A549 (cell line): ENCODE measurements around the gene ICE2. TPM values are rescaled to one million over a fixed set of nuclear protein-coding genes. Genes with fewer than 3 reads are reported as not detected.

Source experiments
- ATAC-seq, 2 experiments: fragments of 200-7000 bp in 1 of 2; fragments of >200 bp in 1 of 2; cut with Nextera tagmentation in 1 of 2; cut with Tn5 transposase in 1 of 2; 3 replicates each; pipeline versions ENCODE4 v1.8.0 to v1.9.1; 2018 to 2020; ENCODE audit warnings: mild to moderate bottlenecking in 1 of 2, moderate library complexity in 1 of 2
- CTCF ChIA-PET: fragments of 300-600 bp; sonication (Branson Sonifier 250); formaldehyde crosslinking; extraction: SDS; loops from one replicate; lab custom pipeline; 2021; ENCODE audit warnings: antibody characterized with exemption, inconsistent platforms; lab: Yijun Ruan, JAX
- POLR2A ChIA-PET: fragments of 350-600 bp; formaldehyde crosslinking; extraction: SDS; loops from one replicate; lab custom pipeline; 2021; ENCODE audit warnings: antibody characterized with exemption, inconsistent platforms; lab: Yijun Ruan, JAX
- DNase-seq, 2 experiments: peaks; one replicate each; pipeline versions ENCODE4 v3.0.0 to v3.0.0-alpha.2; 2011 to 2016; ENCODE audit warnings: low read depth in 1 of 2, low spot score in 1 of 2
- FAIRE-seq: peaks from 2 replicates; lab custom pipeline; 2011; peaks lifted over from hg19 to GRCh38; lab: Jason Lieb, UNC
- H3K27ac ChIP-seq, 2 experiments: fragments of >200 bp; sonication (Bioruptor Twin); formaldehyde crosslinking; 3 replicates each; pipeline ENCODE4 v1.5.1; 2016 to 2017
- H3K4me1 ChIP-seq: fragments of >200 bp; sonication (Bioruptor Twin); formaldehyde crosslinking; 3 replicates; pipeline ENCODE4 v1.6.1; 2016
- H3K4me2 ChIP-seq: fragments of >200 bp; sonication (Bioruptor Twin); formaldehyde crosslinking; 3 replicates; pipeline ENCODE4 v1.6.1; 2016
- H3K4me3 ChIP-seq: fragments of >200 bp; sonication (Bioruptor Twin); formaldehyde crosslinking; 3 replicates; pipeline ENCODE4 v1.5.1; 2016
- H3K9me3 ChIP-seq: fragments of >200 bp; sonication (Bioruptor Twin); formaldehyde crosslinking; 3 replicates; pipeline ENCODE4 v1.6.1; 2016
- CBX2 ChIP-seq: fragments of 200-600 bp; sonication (generic); IDR thresholded peaks from 2 replicates; pipeline ENCODE4 v1.6.1; 2016; ENCODE audit warnings: low read depth, mild to moderate bottlenecking, borderline replicate concordance
- CBX8 ChIP-seq: fragments of 200-600 bp; sonication (generic); IDR thresholded peaks from 2 replicates; pipeline ENCODE4 v1.6.1; 2016
- CEBPB ChIP-seq, 2 experiments: fragments of >200 bp in 1 of 2; sonication (Bioruptor Twin) in 1 of 2; formaldehyde crosslinking in 1 of 2; IDR thresholded peaks; 2 replicates each; pipeline ENCODE4 v1.6.1; 2012 to 2016
- CHD4 ChIP-seq: fragments of 200-600 bp; sonication (generic); IDR thresholded peaks from 2 replicates; pipeline ENCODE4 v1.6.1; 2016; ENCODE audit warnings: antibody characterized with exemption, mild to moderate bottlenecking, borderline replicate concordance
- ELK1 ChIP-seq: fragments of 150-350 bp; IDR thresholded peaks from 2 replicates; pipeline ENCODE4 v1.6.1; 2014; ENCODE audit warnings: low read depth, mild to moderate bottlenecking, low read length
- EP300 ChIP-seq, 2 experiments: fragments of >200 bp; sonication (Bioruptor Twin); formaldehyde crosslinking; IDR thresholded peaks; 2 replicates in 1 of 2; 3 replicates in 1 of 2; pipeline ENCODE4 v1.6.1; 2016 to 2017
- ESRRA ChIP-seq: fragments of 150-350 bp; IDR thresholded peaks from 2 replicates; pipeline ENCODE4 v1.6.1; 2014; ENCODE audit warnings: mild to moderate bottlenecking, low read length, borderline replicate concordance
- FOSB ChIP-seq: fragments of 250-450 bp; sonication (Bioruptor Pico); IDR thresholded peaks from 2 replicates; pipeline ENCODE4 v1.5.0; 2020; ENCODE audit warnings: mild to moderate bottlenecking, moderate library complexity
- FOSL2 ChIP-seq, 2 experiments: fragments of 450-650 bp in 1 of 2; fragments of >200 bp in 1 of 2; sonication (Bioruptor Twin) in 1 of 2; formaldehyde crosslinking; IDR thresholded peaks; 2 replicates each; pipeline versions ENCODE4 v1.5.0 to v1.6.1; 2016 to 2020; ENCODE audit warnings: mild to moderate bottlenecking in 1 of 2, moderate library complexity in 1 of 2
- FOXS1 ChIP-seq: fragments of 250-450 bp; sonication (Bioruptor Pico); IDR thresholded peaks from 2 replicates; pipeline ENCODE4 v1.5.0; 2020; ENCODE audit warnings: mild to moderate bottlenecking, moderate library complexity
- GATA3 ChIP-seq: IDR thresholded peaks from 2 replicates; pipeline ENCODE4 v1.6.1; 2012; ENCODE audit warnings: borderline replicate concordance
- HEYL ChIP-seq: fragments of 250-450 bp; sonication (Bioruptor Pico); IDR thresholded peaks from 2 replicates; pipeline ENCODE4 v1.8.0; 2021; ENCODE audit warnings: mild to moderate bottlenecking, moderate library complexity
- HOXA7 ChIP-seq: fragments of 250-450 bp; sonication (Bioruptor Pico); IDR thresholded peaks from 2 replicates; pipeline ENCODE4 v1.5.0; 2020; ENCODE audit warnings: mild to moderate bottlenecking, moderate library complexity
- HOXB13 ChIP-seq: fragments of 250-450 bp; sonication (Bioruptor Pico); IDR thresholded peaks from 2 replicates; pipeline ENCODE4 v1.5.0; 2020; ENCODE audit warnings: low read depth, mild to moderate bottlenecking, moderate library complexity
- JUN ChIP-seq, 2 experiments: fragments of >200 bp; sonication (Bioruptor Twin); formaldehyde crosslinking; IDR thresholded peaks; 2 replicates in 1 of 2; 3 replicates in 1 of 2; pipeline ENCODE4 v1.6.1; 2016 to 2017
- JUNB ChIP-seq: fragments of >200 bp; sonication (Bioruptor Twin); formaldehyde crosslinking; IDR thresholded peaks from 2 replicates; pipeline ENCODE4 v1.6.1; 2016
- KDM1A ChIP-seq: fragments of 200-600 bp; sonication (generic); IDR thresholded peaks from 2 replicates; pipeline ENCODE4 v1.6.1; 2016; ENCODE audit warnings: low read depth, mild to moderate bottlenecking
- MAFK ChIP-seq: fragments of 450-650 bp; IDR thresholded peaks from 2 replicates; pipeline ENCODE4 v1.6.1; 2014; ENCODE audit not compliant: partially characterized antibody
- NPAS2 ChIP-seq: fragments of 250-450 bp; sonication (Bioruptor Pico); IDR thresholded peaks from 2 replicates; pipeline ENCODE4 v1.8.0; 2022; ENCODE audit warnings: mild to moderate bottlenecking, moderate library complexity, borderline replicate concordance
- NR3C1 ChIP-seq: fragments of >200 bp; sonication (Bioruptor Twin); formaldehyde crosslinking; IDR thresholded peaks from 3 replicates; pipeline ENCODE4 v1.6.1; 2017
- PHF8 ChIP-seq: fragments of 200-600 bp; sonication (generic); IDR thresholded peaks from 2 replicates; pipeline ENCODE4 v1.6.1; 2016; ENCODE audit warnings: low read depth, mild to moderate bottlenecking, antibody characterized with exemption, moderate library complexity, borderline replicate concordance
- POLR2AphosphoS2 ChIP-seq: conservative IDR thresholded peaks from 2 replicates; pipeline ENCODE4 v1.6.1; 2012; ENCODE audit warnings: low read length, improper control_type of control experiment, inconsistent platforms
- RARB ChIP-seq: fragments of 250-450 bp; sonication (Bioruptor Pico); IDR thresholded peaks from 2 replicates; pipeline ENCODE4 v1.8.0; 2021; ENCODE audit warnings: mild to moderate bottlenecking, moderate library complexity
- RCOR1 ChIP-seq: fragments of 150-350 bp; IDR thresholded peaks from 2 replicates; pipeline ENCODE4 v1.6.1; 2014; ENCODE audit warnings: antibody characterized with exemption, low read length, low read depth
- RFX5 ChIP-seq: fragments of 450-650 bp; IDR thresholded peaks from 2 replicates; pipeline ENCODE4 v1.7.1; 2014; ENCODE audit warnings: antibody characterized with exemption, mild to moderate bottlenecking, moderate library complexity
- RNF2 ChIP-seq: fragments of 200-600 bp; sonication (generic); IDR thresholded peaks from 2 replicates; pipeline ENCODE4 v1.6.1; 2016; ENCODE audit warnings: low read depth, mild to moderate bottlenecking, antibody characterized with exemption, moderate library complexity, borderline replicate concordance
- SMC3 ChIP-seq: fragments of >200 bp; sonication (Bioruptor Twin); formaldehyde crosslinking; IDR thresholded peaks from 3 replicates; pipeline ENCODE4 v1.6.1; 2018; ENCODE audit warnings: inconsistent platforms
- TFCP2L1 ChIP-seq: fragments of 250-450 bp; sonication (Bioruptor Pico); IDR thresholded peaks from 2 replicates; pipeline ENCODE4 v1.5.0; 2021; ENCODE audit warnings: mild to moderate bottlenecking
- ZFP36 ChIP-seq: fragments of 450-650 bp; IDR thresholded peaks from 2 replicates; pipeline ENCODE4 v1.6.1; 2014; ENCODE audit warnings: borderline replicate concordance; ENCODE audit not compliant: partially characterized antibody
- ZNF302 ChIP-seq: fragments of 250-450 bp; sonication (Bioruptor Pico); IDR thresholded peaks from 2 replicates; pipeline ENCODE4 v1.9.0; 2021; ENCODE audit warnings: inconsistent platforms, mild to moderate bottlenecking, moderate library complexity
- WGBS: methylation state at CpG from one replicate; pipeline ENCODE4 v1.1.6; 2017; ENCODE audit errors: missing lambda C conversion rate; 5-methylcytosine and 5-hydroxymethylcytosine counted together
- polyA plus RNA-seq, 4 experiments: library from polyadenylated mRNA; depleted of rRNA in 3 of 4; stranded (reverse); fragments of >200 nt; fragmentation: RNase III in 1 of 4; extraction: RNeasy Plus Mini Kit Qiagen cat#74134 plus additional on column Dnase treatment in 1 of 4; gene quantifications; 2 replicates in 3 of 4; 3 replicates in 1 of 4; pipeline ENCODE4 v1.2.3, GENCODE V29; 2011 to 2017
- TF ChIP-seq, protein P1 (sequence below): fragments of 250-450 bp; sonication (Bioruptor Pico); IDR thresholded peaks from 2 replicates; pipeline ENCODE4 v1.5.0; 2021; ENCODE audit warnings: mild to moderate bottlenecking, moderate library complexity, borderline replicate concordance
- TF ChIP-seq, protein P2 (sequence below): IDR thresholded peaks from 2 replicates; pipeline ENCODE4 v1.6.1; 2012

ICE2 gene
- polyA plus RNA-seq, 2 of the 4 experiments (the other 2 are of a cell fraction): 43.1 to 87.6 TPM

DNA sequence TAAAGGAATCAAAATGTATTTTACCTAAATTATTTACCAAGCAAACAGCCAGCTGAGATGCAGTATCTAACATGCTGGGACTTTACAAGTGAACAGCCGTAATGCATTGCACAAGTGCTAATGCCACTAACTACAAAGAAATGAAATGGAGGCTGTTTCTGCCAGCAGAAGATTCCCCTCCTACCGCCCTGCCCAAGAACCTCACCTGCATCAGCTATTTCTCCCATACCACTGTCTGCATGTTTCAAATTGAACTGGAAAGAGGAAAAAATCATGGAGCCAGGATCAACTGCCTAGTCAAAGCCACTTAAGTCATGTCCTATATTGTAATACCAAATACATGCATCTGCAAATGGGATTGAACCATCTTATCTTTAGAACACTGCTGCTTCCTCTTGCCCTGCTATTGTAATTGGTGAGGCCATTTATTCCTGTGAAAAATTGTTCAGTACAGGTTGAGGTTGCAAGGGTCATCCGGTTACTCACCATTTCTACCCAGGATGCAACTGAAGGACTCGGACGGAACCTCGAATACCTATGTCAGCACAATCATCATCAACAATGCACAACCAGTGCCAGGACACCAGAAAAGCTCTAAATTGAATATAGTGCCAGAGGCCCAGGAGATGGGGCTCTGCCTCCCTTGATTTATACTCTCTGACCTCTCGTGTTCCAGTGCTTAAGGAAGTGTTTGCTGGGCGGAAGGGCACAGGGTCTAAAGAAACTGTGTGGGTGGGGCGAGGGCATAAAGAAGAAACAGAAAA lies 108.7 kb downstream of the ICE2 start (continued):
- TF ChIP-seq POLR2AphosphoS2: peak; percentile 89; the same call in 1 of the 2 replicates
- peak; percentile 69 for TF ChIP-seq HOXB13 (CRISPR knock-in tag)
- no peak for TF ChIP-seq SMC3
- no peak for TF ChIP-seq FOSB (CRISPR knock-in tag)
- no peak for TF ChIP-seq HEYL
- no peak for TF ChIP-seq TFCP2L1 (CRISPR knock-in tag)
- no peak for TF ChIP-seq NPAS2 (CRISPR knock-in tag)
- no peak for TF ChIP-seq CHD4
- TF ChIP-seq ELK1: no peak
- no peak for TF ChIP-seq PHF8
- TF ChIP-seq NR3C1: no peak
- TF ChIP-seq FOXS1: peak; percentile 9; the same call in 1 of the 2 replicates
- TF ChIP-seq RCOR1: no peak
- TF ChIP-seq, protein P1, sequence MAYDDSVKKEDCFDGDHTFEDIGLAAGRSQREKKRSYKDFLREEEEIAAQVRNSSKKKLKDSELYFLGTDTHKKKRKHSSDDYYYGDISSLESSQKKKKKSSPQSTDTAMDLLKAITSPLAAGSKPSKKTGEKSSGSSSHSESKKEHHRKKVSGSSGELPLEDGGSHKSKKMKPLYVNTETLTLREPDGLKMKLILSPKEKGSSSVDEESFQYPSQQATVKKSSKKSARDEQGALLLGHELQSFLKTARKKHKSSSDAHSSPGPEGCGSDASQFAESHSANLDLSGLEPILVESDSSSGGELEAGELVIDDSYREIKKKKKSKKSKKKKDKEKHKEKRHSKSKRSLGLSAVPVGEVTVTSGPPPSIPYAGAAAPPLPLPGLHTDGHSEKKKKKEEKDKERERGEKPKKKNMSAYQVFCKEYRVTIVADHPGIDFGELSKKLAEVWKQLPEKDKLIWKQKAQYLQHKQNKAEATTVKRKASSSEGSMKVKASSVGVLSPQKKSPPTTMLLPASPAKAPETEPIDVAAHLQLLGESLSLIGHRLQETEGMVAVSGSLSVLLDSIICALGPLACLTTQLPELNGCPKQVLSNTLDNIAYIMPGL (CRISPR knock-in tag): 0 out of 2 replicates have a peak, but pooled peaks have one; percentile 16
- no peak for TF ChIP-seq ZFP36
- peak in 1 of 2 experiments; percentile 42; a peak in 1 of 4 replicates for TF ChIP-seq CEBPB (IDR thresholded peaks at IDR 0.05)
- TF ChIP-seq RARB (CRISPR knock-in tag): 0 out of 2 replicates have a peak, but pooled peaks have one; percentile 49
- TF ChIP-seq KDM1A: no peak
- no peak; the same call in 1 of the 2 replicates for TF ChIP-seq HOXA7 (CRISPR knock-in tag)
- TF ChIP-seq EP300 (IDR thresholded peaks at IDR 0.05): no peak
- no peak for TF ChIP-seq FOSL2 (IDR thresholded peaks at IDR 0.05)
- peak; percentile 26 for TF ChIP-seq FOSL2 (CRISPR knock-in tag; IDR thresholded peaks at IDR 0.05)
- no peak for TF ChIP-seq CBX8
- TF ChIP-seq, protein P2, sequence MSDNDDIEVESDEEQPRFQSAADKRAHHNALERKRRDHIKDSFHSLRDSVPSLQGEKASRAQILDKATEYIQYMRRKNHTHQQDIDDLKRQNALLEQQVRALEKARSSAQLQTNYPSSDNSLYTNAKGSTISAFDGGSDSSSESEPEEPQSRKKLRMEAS: no peak; the same call in 1 of the 2 replicates
- TF ChIP-seq RNF2: no peak
- TF ChIP-seq ESRRA: no peak
- TF ChIP-seq RFX5: no peak
- TF ChIP-seq MAFK: peak; percentile 99

DNA sequence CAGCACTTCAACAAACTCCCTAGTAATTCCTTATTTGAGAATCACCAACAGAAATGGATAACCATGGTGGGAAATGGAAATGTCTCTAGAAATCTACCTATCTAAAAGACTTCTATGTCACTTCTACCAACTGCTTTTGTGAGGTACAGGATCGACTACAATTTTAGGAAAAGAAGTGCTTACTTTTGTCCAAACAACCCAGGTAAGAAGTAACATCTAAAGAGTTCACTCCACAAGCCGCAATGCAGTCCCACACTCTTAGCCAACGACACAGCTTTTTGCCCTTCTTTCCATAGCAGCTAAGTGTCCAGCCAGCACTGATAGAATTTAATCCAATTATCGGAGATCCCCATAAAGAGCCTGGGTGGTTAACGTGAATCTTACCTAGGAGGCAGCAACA lies 109.2 kb downstream of the ICE2 start:
- DNase-seq: peak in 1 of 2 experiments; percentile 31
- ATAC-seq: no peak
- CTCF ChIA-PET: interaction anchor here (0.8 to 11.8 kb wide), 7 partner anchors 11 to 72 kb away, joined by 3 to 174 read pairs (median 7); no protein-coding TSS in a partner anchor
- Histone ChIP-seq H3K4me3 (peak overlapping the region; percentile 10; the same call in 2 of the 3 replicates), H3K4me2 (peak overlapping the region; percentile 94), H3K9me3 (no peaks in the 10 kb centered on the region), H3K4me1 (peaks cover 72% of the 10 kb centered on the region), H3K27ac (peak overlapping the region; percentile 90)
- WGBS: 40% methylated on average over 5 of the region's 5 CpGs
- POLR2A ChIA-PET: interaction anchor here (2.0 to 4.9 kb wide), 4 partner anchors 10 to 29 kb away, joined by 6 to 51 read pairs (median 10); partner anchors contain the start of gene ANXA2
- TF ChIP-seq FOSL2 (IDR thresholded peaks at IDR 0.05) (no peak), FOSL2 (CRISPR knock-in tag; IDR thresholded peaks at IDR 0.05) (no peak), ZNF302 (CRISPR knock-in tag) (peak; percentile 59; the same call in 1 of the 2 replicates), JUN (IDR thresholded peaks at IDR 0.05) (0 out of 5 replicates have a peak, but pooled peaks of 1 of the 2 experiments have one; percentile 39), MAFK (no peak), GATA3 (no peak), JUNB (no peak), CBX2 (no peak), RNF2 (no peak), HOXA7 (CRISPR knock-in tag) (peak; percentile 52; the same call in 1 of the 2 replicates)
- TF ChIP-seq, all 56 proteins: peak for 3
- FAIRE-seq: no peak
